ENCODE results near the gene SYF2.

SYF2 gene

DNA sequence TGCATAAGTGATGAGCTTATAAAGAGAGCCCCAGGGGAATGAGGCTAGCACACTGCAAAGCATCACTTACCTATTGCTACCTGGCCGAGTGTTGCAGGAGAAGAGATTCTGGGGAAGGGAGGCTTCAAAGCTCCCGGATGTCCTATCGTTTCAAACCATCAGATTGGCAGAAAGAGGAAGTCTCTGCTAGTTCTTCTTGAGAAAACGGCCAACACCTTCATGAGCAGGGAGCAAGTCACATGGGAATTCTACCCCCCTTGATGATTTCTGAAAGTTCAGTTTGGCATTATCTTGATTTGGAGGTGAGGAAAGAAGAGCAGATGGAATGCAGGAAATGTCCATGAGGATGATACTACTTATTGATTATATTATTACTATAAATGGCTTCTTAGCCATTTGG lies 16.2 kb downstream of the SYF2 start:
- no peak for TF ChIP-seq POLR2AphosphoS5 (IDR thresholded peaks at IDR 0.05; ENCODE audit: low read depth, low read length)
- DNase-seq (ENCODE audit: insufficient read length) (no peak), FAIRE-seq (no peak)

DNA sequence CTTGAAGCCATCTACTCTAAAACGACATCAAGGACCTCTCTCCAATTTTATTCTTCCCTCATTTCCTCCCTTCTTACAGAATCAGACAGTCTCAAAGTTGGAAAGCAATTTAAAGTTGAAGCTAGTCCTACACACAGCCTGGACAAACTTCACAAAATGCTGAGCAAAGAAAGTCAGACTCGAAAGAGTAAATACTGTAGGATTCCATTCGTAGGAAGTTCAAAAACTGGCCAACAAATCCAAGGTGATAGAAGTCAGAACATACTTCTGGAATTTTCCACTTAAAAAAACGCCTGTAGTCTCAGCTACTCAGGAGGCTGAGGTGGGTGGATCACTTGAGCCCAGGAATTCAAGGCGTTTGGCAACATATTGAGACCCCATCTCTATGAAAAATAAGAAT lies 19.6 kb downstream of the SYF2 start:
- no peak for DNase-seq (ENCODE audit: insufficient read length)
- TF ChIP-seq TAF1 (IDR thresholded peaks at IDR 0.05; ENCODE audit: borderline replicate concordance, low read depth, low read length) (no peak), POLR2AphosphoS5 (IDR thresholded peaks at IDR 0.05; ENCODE audit: low read depth, low read length) (no peak), POLR2A (IDR thresholded peaks at IDR 0.05; ENCODE audit: low read depth, low read length) (no peak)
- no peak for FAIRE-seq

DNA sequence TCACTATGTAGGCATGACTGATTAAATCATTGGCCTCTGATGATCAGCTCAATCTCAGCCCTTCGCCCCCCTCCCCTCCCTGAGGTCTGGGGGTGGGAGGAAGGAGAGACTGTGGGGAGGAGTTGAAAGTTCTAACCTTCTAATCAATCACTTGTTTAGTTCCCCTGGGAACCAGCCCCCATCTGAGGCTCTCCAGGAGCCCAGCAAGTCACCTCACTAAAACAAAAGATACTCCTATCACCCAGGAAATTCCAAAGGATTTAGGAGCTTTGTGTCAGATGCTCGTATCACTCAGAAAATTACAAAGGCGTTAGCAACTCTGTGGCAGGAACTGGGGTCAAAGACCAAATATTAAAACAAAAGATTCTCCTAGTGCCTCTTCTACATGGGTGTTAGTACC lies 21.6 kb downstream of the SYF2 start:
- FAIRE-seq (no peak), DNase-seq (ENCODE audit: insufficient read length) (no peak)
- no peak for TF ChIP-seq POLR2A (IDR thresholded peaks at IDR 0.05; ENCODE audit: low read depth, low read length)
- no peak for TF ChIP-seq POLR2AphosphoS5 (IDR thresholded peaks at IDR 0.05; ENCODE audit: low read depth, low read length)
- TF ChIP-seq TAF1 (IDR thresholded peaks at IDR 0.05; ENCODE audit: borderline replicate concordance, low read depth, low read length), result no peak

DNA sequence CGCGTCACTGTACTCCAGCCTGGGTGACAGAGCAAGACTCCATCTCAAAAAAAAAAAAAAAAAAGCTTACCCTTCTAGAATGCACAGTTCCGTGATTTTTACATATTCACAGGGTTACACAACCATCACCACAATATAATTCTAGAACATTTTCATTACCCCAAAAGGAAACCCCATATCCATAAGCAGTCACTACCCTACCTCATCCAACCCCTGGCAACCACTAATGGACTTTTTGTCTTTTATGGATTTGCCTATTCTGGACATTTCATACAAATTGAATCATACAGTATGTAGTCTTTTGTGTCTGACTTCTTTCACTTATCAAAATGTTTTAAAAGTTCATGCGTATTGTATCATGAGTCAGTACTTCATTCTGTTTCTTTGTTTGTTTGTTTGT lies 22.8 kb downstream of the SYF2 start:
- no peak for TF ChIP-seq POLR2A (IDR thresholded peaks at IDR 0.05; ENCODE audit: low read depth, low read length)
- no peak for DNase-seq (ENCODE audit: insufficient read length)
- FAIRE-seq, result no peak

DNA sequence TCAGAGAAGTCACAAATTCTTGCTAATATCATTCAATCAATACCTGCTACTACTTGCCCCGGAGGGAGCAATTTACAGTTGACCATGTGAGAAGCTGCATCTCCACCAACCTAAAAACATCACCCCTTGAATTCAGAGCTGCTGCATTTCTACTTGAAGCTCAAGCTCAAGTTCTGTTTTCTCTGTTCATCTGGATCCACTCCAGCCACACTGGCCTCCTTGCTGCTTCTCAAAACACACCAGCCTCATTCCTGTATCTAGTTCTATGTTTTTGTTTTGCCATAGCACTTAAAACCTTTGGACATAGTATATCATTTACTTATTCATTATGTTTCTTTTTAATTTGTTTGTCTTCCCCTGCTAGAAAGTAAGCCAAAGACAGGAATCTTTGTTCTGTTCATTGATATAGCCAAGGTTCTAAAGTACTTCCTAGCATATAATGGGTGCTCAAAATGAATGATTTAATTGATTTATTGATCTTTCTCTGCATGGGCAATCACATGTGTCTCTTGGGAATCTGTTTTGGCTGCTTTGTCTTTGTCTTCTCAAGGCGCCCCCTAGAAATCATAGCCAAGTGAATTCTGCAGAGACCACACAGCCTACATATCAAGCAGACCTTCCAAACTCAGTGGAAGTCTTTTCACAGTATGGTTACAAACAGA lies 23.6 kb downstream of the SYF2 start:
- DNase-seq (ENCODE audit: insufficient read length) (no peak), FAIRE-seq (no peak)
- TF ChIP-seq POLR2AphosphoS5 (IDR thresholded peaks at IDR 0.05; ENCODE audit: low read depth, low read length) (no peak), POLR2A (IDR thresholded peaks at IDR 0.05; ENCODE audit: low read depth, low read length) (no peak), TAF1 (IDR thresholded peaks at IDR 0.05; ENCODE audit: borderline replicate concordance, low read depth, low read length) (no peak)

DNA sequence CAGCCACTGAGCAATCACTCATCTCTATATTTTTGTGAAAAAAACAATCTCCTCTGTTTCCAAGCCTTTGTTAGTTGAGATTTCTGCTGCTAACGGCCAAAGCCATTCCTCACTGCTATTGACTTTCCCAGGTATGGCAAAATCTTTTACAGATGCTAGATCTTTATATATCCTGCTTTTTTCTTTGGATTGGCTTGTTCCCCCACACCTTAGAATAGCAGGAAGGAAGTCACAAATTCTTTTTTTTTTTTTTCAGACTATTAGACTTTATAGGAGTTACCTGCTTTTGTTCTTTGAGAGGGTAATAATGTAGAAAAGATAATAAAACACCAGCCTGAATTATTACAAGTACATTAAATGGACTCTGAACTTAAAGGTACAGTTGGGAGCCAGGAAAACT lies 24.2 kb downstream of the SYF2 start:
- no peak for FAIRE-seq
- TF ChIP-seq POLR2AphosphoS5 (IDR thresholded peaks at IDR 0.05; ENCODE audit: low read depth, low read length), result no peak
- DNase-seq (ENCODE audit: insufficient read length), result no peak

DNA sequence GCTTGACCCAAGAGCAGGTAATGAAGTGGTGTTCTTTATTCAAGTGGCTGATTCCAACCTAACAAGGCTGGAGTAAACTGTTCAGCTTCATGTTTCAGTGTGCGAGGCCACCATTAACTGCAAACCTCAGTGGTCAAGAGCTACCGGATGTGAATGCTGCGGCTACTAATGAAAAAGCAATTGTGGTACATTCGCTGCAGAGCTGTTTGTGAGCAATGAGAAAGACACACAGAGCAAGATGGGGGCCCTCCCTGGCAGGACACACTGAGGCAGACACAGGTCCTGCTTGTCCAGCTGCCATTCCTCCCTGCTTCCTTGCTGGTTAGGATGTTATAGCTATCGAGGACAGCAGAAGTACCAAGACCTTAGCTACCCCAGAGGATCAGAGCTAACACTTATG lies 26.1 kb downstream of the SYF2 start:
- FAIRE-seq (no peak), DNase-seq (ENCODE audit: insufficient read length) (no peak)
- TF ChIP-seq POLR2AphosphoS5 (IDR thresholded peaks at IDR 0.05; ENCODE audit: low read depth, low read length), result no peak
- no peak for TF ChIP-seq POLR2A (IDR thresholded peaks at IDR 0.05; ENCODE audit: low read depth, low read length)
- no peak for TF ChIP-seq TAF1 (IDR thresholded peaks at IDR 0.05; ENCODE audit: borderline replicate concordance, low read depth, low read length)

DNA sequence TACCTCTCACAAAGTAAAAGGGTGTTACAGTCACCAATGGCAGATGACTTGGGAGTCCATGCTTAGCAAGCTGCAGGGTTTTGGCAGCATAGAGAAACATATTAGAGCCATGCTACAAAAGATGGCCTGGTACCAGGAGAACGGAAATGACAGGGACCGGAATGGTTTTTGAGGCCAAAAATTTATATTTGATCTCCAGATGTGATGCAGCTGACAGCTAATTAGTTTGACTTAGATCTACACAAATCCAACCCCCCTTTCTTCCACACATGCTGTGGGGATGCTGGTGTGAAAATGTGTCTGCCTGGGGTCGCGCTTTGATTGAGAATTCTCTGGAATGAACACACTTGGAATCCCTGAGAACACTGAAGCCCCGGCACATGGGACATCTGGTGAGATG lies 26.5 kb downstream of the SYF2 start:
- FAIRE-seq (no peak), DNase-seq (ENCODE audit: insufficient read length) (no peak)
- TF ChIP-seq POLR2A (IDR thresholded peaks at IDR 0.05; ENCODE audit: low read depth, low read length), result no peak
- TF ChIP-seq TAF1 (IDR thresholded peaks at IDR 0.05; ENCODE audit: borderline replicate concordance, low read depth, low read length), result no peak
- no peak for TF ChIP-seq POLR2AphosphoS5 (IDR thresholded peaks at IDR 0.05; ENCODE audit: low read depth, low read length)

DNA sequence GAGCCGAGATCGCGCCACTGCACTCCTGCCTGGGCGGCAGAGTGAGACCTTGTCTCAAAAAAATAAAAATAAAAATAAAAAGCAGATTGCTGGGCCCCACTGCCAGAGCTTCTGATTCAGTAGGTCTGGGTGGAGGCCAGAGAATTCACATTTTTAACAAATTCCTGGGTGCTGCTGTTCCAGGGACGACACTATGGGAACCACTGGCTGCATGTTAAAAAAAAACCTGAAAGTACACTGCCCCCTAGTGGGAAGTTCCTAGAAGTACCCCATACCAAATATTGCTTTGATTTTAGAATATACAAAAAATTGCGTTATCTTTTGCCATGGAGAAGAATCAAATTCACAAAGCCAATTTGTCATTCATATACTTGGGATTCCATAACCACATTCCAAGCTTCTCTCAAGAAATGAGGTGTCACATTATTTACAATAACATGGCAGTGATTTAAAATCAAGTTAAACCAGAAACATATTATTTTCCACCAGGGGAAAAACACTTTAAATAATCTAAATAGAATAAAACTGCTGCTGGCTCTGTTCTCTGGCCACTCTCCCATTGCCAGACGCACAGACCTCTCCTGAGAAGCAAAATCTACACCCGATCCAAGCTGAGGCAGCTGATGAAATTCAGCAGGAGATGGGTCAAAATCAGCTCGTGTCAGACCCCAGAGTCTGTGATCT lies 27.4 kb downstream of the SYF2 start:
- no peak for DNase-seq (ENCODE audit: insufficient read length)
- no peak for TF ChIP-seq TAF1 (IDR thresholded peaks at IDR 0.05; ENCODE audit: borderline replicate concordance, low read depth, low read length)
- TF ChIP-seq POLR2AphosphoS5 (IDR thresholded peaks at IDR 0.05; ENCODE audit: low read depth, low read length), result no peak
- no peak for TF ChIP-seq POLR2A (IDR thresholded peaks at IDR 0.05; ENCODE audit: low read depth, low read length)
- no peak for FAIRE-seq

DNA sequence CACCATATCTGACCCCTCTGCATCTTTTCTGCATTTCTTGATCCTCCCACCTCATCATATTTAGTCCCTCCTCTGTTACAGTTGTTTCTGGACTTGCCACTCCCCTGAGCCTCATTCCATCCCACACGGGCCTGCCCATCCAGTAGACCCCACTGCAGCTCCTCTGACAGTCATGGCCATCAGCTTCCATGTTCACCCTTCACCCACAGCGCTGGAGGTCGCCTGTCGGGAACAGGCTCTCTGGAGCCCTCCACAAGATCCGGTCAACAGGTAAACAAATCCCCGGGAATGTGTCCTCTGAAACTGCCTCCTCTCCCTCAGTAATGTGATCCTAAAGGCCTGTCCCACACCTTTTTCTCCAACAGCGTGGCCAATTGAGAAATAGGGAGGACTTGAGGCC lies 31.3 kb downstream of the SYF2 start:
- no peak for TF ChIP-seq TAF1 (IDR thresholded peaks at IDR 0.05; ENCODE audit: borderline replicate concordance, low read depth, low read length)
- no peak for TF ChIP-seq POLR2A (IDR thresholded peaks at IDR 0.05; ENCODE audit: low read depth, low read length)
- TF ChIP-seq POLR2AphosphoS5 (IDR thresholded peaks at IDR 0.05; ENCODE audit: low read depth, low read length), result no peak
- no peak for FAIRE-seq
- no peak for DNase-seq (ENCODE audit: insufficient read length)

DNA sequence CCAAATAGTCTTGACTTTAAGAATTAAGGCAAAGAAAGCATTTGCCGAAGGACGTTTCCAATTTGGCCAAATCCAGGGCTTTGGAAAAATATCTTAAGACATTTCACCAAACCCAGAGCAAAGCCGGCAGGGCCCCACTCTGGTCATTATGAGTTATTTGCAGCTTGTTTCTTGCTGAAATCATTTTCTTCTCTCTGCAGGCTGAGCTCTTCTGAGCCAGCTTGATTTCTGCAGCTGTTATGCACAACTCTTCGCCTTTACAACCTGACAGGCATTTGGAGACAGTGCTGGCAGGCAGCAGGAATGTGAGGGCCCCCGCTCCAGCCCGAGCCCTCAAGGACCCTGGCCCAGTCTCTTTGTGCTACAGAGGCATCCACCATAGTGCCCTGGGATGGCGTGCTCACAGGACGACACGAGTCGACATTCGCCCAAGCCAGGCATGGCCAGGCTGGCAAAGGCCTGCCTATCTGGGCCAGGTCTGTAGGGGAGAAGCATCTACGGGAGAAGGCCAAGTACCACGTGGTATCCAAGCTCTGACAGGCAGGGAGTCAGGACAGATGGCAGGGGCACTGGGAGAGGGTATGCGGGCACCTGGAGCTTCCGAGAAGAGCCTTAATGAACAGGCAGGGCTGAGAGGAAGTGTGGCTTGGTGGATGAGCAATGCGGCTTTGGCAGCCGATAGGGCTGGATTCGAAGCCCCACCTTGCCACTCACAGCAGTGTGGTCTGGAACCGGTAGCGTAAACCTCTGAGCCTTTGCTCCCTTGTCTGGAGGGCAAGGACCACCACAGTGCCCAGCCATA lies 32.3 kb downstream of the SYF2 start:
- no peak for DNase-seq (ENCODE audit: insufficient read length)
- no peak for FAIRE-seq

DNA sequence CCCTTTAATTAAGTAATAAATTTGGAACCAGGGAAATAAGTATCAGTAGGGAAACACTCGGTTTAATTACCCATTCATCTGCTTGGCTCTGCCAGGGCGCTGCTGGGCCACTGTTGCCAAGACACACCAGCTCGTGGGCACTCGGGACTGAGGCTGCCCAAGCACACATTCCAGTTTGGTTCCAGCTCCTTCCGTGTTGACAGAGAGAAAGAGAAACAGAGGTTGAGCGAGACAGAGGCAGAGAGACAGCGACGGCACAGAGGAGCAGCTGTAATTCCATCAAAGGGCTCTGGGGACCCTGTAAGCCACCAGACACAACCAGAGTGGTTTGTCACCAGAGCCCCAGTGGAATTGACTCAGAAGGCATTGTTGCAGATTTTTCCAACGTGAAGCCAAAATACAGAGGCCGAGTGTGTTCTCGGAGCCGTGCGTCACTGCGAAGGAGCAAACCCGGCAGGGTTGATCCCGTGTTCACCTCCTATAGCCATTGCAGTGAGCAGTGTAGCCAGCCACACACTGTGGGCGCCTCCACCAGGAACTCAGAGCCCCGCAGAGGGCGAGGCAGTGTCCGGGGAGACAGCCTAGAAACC lies 33.5 kb downstream of the SYF2 start:
- TF ChIP-seq POLR2AphosphoS5 (IDR thresholded peaks at IDR 0.05; ENCODE audit: low read depth, low read length) (no peak), POLR2A (IDR thresholded peaks at IDR 0.05; ENCODE audit: low read depth, low read length) (no peak)
- DNase-seq (ENCODE audit: insufficient read length) (no peak), FAIRE-seq (peak; percentile 80)

More for the DNA sequence above, 32.3 kb downstream of the SYF2 start:
- TF ChIP-seq POLR2AphosphoS5 (IDR thresholded peaks at IDR 0.05; ENCODE audit: low read depth, low read length) (no peak), TAF1 (IDR thresholded peaks at IDR 0.05; ENCODE audit: borderline replicate concordance, low read depth, low read length) (no peak), POLR2A (IDR thresholded peaks at IDR 0.05; ENCODE audit: low read depth, low read length) (no peak)

Data from GM12892 (cell line).